Germinal center (tissue), 1 donor: ENCODE data around the gene FBXO34.

ENCODE experiments used
- DNase-seq: peaks from one replicate; pipeline ENCODE4 v3.0.0; 2012; ENCODE audit warnings: mixed read lengths, low spot score

FBXO34 gene

DNA sequence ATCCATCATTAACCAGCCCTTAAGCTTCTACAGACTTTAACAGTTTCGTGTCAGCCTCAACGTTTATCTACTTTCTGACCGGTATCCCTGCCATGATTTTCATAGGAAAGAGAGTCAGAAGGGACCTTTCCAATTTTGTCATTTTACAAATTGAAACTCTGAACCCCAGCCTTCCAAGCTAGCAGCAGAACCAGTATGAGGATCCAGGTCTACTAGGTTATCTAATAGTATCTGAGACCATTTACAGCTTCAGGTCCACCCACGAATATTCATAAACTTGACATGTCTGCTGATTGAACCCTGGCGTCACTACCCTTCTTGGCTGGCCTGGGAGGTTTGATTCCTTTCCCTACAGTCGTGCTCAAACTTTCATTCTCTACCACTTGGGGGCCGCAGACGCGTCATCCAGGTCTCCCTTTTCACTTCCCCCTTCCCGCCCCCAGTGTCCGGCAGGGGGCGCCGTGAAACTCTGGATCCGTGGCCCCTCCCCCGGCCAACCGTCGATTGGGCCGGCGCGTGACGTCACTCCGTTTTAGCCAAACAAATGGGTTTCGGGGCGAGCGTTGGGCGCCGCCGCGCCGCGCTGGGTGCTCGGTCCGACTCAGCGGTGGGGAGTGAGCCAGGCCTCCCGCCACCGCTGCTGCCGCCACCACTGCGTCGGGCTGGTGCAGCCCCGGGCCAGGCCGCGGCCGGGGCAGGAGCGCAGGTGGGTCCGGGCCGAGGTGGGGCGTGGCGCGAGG lies at the start of gene FBXO34:
FBXO34 (plus strand) TSS at position 590 of the 740 bp plus-strand sequence. CDS start 78,970 bp downstream, outside the sequence.
- peak; percentile 96 for DNase-seq

DNA sequence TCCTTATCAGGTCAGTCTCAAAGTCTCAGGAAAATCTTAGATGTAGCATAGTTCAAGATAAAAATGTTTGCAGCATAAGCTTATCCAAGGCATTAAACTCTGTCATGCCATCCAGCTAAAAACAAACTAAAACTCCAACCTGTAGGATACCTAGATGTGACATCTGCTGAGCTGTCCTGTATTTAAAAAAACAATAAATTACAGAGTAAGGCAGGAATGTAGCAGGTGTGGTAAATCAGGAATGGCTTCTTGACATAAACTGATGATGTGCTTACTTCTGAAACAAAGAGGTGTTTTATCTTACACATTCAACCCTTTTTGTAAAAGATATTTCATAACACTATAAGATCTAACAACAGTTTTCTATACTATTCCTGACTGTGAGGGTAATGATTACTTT lies 49.3 kb upstream of the FBXO34 start:
- DNase-seq, result no peak

DNA sequence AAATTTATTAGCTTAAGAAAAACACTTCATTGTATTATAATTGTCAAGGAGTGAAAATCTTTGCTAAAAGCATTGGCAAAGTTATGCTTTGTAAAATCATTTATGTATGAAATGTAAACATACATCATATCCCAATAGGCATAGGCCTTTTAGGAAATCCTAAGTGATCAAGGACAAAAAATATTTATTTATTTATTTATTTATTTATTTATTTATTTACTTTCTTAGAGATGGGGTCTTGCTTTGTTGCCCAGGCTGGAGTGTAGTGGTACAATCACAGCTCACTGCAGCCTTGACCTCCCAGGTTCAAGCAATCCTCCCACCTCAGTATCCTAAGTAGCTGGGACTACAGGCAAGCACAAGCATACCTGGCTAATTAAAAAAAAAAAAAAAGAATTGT lies 47.9 kb upstream of the FBXO34 start:
- no peak for DNase-seq

DNA sequence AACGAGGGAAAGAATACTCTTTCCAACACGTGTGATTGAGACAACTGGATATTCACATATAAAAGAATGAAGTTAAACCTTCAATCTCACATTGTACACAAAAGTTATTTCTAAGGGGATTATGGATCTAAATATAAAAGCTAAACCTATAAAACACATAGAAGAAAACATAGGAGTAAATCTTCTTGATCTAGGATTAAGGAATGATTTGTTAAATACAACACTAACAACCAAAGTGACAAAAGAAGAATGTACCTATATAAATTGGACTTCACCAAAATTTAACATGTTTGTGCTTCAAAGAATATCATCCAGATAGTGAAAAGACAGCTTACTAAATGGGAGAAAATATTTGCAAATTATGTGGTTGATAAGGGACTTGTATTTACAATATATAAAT lies 43.0 kb upstream of the FBXO34 start:
- no peak for DNase-seq

DNA sequence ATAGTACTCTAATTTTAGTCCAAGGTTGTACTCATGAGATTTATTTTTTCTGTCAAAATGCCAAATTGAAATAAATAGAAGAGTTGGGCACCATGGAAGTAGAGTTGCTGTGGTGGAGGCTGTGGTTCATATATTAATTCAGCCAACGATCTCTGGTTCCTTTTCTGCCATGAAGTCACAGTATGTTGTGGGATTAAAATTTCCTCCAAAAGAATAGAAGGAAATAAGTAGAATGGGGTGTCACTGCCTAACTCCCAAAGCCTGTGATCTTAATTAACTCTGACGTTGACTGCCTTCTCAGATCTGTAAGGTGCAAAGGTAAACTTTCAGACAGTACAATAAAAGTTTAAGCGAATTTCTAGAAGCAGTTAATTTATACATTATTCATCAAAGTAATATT lies 37.6 kb upstream of the FBXO34 start:
- no peak for DNase-seq

- no peak for DNase-seq
Observed at GRCh38 chr14:55238019-55238680, 33.1 kb upstream of the FBXO34 start.

GRCh38 chr14:55239320-55239719 lies 31.9 kb upstream of the FBXO34 start:
- DNase-seq, result no peak

GRCh38 chr14:55240526-55241178 lies 30.6 kb upstream of the FBXO34 start:
- DNase-seq, result no peak

- no peak for DNase-seq
Observed at GRCh38 chr14:55241673-55242072, 29.5 kb upstream of the FBXO34 start.

GRCh38 chr14:55243386-55243785 lies 27.8 kb upstream of the FBXO34 start:
- no peak for DNase-seq

DNA sequence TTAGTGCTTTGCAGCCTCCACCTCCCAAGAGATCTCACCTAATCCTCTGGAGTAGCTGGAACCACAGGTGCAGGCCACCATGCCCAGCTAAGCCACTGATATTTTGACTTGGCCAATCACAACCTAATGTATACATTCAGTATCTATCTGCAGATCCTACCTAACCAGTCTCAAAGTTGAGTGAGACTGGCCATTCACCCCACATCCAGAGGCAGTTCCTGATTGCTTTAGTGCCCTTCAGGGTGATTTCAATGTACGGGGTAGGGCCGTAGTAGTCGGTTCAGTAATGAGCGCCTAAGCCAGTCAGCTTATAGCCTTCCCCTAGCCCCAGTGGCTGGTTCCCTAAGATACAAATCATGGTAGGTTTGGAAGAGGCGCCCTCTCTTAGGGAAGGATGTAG lies 27.4 kb upstream of the FBXO34 start:
- no peak for DNase-seq

DNA sequence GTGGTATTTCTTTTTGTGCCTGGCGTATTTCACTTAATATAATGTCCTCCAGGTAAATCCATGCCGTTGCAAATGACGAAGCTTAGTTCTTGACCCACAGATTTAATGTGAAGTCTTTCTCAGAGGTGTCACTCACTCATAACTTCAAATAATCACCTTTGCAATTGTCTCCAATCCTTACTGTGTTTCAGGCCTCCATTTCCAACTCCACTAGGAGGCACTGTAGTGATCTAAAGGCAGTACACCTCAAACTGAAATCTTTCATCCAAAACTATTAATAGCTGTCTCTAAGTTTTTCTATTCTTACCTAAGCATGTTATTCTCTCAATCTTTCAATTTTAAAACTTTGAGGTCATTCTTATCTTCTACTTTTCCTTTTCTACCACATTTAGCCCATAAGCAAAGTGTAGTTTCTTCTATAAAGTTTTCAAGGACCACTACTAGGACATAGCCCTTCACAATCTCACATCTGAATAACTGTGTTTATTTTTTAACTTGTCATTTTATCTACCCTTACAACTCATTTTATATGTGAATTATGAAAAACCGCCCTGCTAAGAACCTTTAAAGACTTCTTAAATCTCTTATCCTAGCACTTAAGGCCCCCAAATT lies 25.5 kb upstream of the FBXO34 start:
- DNase-seq, result peak; percentile 20

- DNase-seq, result no peak
Observed at GRCh38 chr14:55248411-55248810, 22.8 kb upstream of the FBXO34 start.

GRCh38 chr14:55249423-55249822 lies 21.8 kb upstream of the FBXO34 start:
- DNase-seq, result no peak

DNA sequence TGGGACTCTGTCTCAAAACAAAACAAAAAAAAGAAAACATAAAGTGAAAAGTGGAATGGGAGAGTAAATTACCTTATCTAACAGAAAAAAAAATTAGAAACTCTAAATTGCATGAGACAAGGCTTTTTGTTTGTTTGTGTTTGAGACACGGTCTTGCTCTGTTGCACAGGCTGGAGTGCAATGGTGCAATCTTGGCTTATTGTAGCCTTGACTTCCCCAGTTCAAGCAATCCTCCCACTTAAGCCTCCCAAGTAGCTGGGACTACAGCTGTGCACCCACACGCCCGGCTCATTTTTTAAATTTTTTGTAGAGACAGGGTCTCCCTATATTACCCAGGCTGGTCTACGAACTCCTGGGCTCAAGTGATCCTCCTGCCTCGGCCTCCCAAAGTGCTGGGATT lies 17.9 kb upstream of the FBXO34 start:
- DNase-seq, result no peak

- DNase-seq, result no peak
Observed at GRCh38 chr14:55254581-55254980, 16.6 kb upstream of the FBXO34 start.

DNA sequence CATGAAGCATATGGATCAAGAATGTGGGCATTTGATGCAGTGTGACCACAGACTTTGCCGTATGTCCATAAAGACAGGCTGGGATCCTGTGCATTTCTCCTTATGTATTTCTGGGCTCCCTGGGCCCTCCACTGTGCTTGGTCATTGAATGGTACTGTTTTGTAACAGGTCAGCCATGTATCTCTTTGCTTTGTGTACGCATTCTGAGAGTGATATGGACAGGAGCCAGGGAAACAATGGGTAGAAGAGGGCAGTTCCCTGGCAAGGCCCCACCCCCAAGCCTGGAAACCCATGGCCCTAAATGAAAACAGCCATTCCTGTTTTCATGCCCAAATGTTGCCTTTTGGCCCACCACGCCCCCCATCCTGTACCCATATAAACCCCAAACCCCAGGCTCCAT lies 15.2 kb upstream of the FBXO34 start:
- DNase-seq, result no peak

DNA sequence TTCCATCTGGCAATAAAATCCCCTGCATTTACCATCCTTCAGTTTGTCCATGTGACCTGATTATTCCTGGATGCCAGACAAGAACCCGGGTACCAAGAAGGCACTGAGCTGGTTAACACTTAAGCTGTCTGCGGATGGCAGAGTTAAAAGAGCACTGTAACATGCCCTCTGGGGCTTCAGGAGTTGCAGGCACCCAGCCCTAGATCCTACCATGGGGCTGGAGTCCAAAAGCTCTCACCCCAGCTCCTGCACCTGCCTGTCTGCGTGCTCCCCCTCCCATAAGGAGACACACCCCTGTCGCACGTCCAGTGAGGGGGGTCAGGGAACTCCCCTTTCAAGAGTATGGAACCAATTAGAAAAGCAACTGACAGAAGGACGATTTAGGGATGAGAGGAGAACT lies 14.6 kb upstream of the FBXO34 start:
- DNase-seq, result no peak

- peak; percentile 27 for DNase-seq
Observed at GRCh38 chr14:55265197-55265596, 6.0 kb upstream of the FBXO34 start.

- no peak for DNase-seq
Observed at GRCh38 chr14:55267820-55268219, 3.4 kb upstream of the FBXO34 start.

DNA sequence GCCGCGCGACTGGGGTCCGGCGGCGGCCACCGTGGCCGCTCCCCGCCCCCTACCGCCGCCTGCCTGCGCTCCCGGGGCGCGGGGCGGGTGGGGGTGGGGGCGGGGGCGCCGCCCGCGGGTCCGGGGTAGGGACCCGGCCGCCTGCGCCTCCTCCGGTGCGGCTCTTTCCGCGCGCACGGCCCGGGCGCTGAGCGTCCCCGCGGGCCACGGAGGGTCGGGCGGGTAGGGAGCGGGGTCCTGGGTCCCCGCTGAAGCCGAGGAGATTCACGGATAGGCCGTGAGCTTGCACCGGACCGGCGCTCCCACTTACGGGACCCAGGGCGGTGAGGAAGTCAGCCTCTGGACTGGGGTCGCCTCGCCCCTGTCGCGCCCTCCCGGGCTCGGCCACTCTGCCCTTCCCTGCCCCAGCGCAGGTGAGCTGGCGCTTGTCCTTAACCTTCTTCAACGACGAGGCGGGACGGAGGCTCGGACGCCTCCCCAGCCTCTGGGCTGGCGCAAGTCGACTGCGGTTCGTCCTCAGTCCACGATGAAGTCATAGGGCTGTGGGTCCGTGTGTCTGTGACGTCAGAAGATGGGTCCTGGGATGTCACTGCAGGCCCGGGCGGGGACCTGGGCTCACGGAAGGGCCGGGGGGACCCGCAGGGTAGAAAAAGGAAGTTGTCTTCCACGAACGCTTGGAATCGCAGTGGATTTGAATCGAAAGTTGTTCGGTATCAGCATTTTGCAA lies 514 bp downstream of the FBXO34 start:
- DNase-seq, result peak; percentile 89

- DNase-seq, result no peak
Observed at GRCh38 chr14:55272387-55272786, 1.2 kb downstream of the FBXO34 start.
